Measurements from ENCODE around the gene GPRC5D.

GPRC5D gene

DNA sequence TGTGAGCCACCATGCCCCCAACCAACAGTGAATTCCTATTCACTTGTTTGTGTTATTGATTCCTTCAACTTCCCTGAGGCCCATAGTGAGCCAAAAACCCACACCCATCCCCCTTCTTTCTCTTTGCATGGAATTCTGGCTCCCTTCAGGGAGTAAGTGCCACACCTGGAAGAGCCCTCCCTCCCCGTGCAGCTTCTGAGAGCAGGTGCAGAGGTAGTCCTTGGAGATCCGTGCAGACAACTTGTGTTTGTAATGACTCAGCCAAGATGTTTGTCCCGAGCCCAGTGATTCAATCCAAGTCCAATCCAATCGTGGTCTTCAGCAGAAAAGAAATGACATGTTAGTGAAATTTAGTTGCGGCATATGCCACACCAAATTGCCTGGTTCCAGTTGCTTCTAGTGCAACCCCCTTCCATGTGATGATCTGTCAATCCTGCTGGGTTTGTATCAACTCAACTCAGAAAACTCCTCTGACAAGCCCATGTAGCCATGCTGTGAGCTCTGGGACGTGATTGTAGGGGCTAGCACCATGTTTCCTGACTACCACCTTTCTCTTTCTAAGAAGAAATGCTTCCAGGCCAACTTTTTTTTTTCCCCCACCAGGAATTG, 33.1 kb downstream of the GPRC5D start:
- TF ChIP-seq, protein P1, sequence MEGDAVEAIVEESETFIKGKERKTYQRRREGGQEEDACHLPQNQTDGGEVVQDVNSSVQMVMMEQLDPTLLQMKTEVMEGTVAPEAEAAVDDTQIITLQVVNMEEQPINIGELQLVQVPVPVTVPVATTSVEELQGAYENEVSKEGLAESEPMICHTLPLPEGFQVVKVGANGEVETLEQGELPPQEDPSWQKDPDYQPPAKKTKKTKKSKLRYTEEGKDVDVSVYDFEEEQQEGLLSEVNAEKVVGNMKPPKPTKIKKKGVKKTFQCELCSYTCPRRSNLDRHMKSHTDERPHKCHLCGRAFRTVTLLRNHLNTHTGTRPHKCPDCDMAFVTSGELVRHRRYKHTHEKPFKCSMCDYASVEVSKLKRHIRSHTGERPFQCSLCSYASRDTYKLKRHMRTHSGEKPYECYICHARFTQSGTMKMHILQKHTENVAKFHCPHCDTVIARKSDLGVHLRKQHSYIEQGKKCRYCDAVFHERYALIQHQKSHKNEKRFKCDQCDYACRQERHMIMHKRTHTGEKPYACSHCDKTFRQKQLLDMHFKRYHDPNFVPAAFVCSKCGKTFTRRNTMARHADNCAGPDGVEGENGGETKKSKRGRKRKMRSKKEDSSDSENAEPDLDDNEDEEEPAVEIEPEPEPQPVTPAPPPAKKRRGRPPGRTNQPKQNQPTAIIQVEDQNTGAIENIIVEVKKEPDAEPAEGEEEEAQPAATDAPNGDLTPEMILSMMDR (IDR thresholded peaks at IDR 0.05) = no peak
- TF ChIP-seq ZFX (IDR thresholded peaks at IDR 0.05; ENCODE audit: borderline replicate concordance) = no peak
- H3K27ac ChIP-seq = no peak overlapping the region

DNA sequence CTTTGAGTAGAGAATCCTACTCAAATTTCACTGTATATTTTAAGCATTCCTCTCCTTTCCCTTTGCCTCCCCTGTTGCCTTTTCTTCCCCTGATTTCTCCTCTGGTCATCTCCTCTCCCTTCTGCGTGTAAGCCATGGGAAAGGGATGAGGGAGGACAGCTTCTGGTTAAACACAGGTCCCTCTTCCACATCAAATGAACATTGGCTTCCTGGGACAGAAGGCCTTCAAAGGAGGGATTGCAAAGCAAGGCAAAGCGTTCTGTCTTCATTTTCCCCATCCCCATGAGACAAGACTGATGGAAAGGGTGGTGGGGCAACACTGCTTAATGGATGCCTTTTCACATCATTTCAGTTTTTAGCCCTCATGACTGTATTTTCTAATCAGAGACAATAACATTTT, 34.5 kb downstream of the GPRC5D start:
- H3K27ac ChIP-seq = no peak overlapping the region
- TF ChIP-seq, protein P1 (IDR thresholded peaks at IDR 0.05) = no peak
- TF ChIP-seq ZFX (IDR thresholded peaks at IDR 0.05; ENCODE audit: borderline replicate concordance) = no peak

DNA sequence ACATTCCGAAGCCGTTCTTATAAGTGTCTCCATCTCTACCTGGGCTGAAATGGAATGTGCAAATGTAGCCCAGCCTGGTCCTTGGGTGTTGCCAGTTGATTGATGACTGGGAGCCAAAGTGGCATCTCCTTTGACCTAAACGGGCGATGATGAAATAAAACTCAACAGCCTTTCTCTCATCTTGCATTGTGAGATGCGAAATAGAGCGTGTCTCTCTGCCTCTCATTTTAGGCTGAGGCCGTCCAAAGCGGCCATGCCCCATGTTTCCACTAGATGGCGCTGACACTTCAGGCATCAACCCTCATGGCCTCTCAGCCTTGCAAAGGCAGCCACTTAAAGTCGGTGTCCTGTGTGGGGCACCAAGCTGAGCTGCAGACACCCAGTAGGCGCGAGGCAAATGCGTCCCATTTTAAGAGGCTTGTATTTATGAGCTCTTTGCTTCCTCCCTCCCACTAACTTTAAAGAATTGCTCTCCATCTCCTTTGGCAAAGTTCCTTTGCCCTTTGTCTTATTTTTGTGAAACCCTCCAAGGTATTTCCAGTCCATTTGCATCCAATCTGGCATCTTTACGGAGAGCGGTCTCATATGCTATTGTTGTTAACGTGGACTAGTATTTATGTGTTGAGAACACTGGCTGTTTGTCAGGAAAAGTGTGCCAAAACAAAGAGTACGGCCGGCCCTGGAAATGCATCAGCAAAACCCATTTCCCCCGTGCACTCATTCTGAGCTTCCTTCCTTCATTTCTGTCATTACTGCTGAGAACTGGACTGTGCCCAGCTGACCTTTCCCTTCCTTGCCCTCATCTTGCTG, 35.6 kb downstream of the GPRC5D start:
- no peak overlapping the region for H3K27ac ChIP-seq
- TF ChIP-seq, protein P1 (IDR thresholded peaks at IDR 0.05) = peak; percentile 99
- no peak for TF ChIP-seq ZFX (IDR thresholded peaks at IDR 0.05; ENCODE audit: borderline replicate concordance)

DNA sequence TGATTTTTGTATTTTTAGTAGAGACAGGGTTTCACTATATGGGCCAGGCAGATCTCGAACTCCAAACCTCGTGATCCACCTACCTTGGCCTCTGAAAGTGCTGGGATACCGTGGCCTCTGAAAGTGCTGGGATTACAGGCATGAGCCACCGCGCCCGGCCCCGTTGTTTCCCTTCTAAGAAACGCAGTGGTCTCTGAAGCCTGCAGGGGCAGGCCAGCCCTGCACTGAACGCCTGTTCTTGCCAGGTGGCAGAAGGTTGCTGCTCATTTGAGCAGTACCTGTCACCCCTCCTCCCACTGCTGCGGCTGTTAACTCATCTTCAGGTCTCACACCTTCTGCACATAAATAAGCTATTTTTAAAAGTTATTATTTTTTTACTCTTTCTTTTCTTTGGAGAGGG, 36.3 kb downstream of the GPRC5D start:
- TF ChIP-seq, protein P1 (IDR thresholded peaks at IDR 0.05) = no peak
- no peak for TF ChIP-seq ZFX (IDR thresholded peaks at IDR 0.05; ENCODE audit: borderline replicate concordance)
- no peak overlapping the region for H3K27ac ChIP-seq

DNA sequence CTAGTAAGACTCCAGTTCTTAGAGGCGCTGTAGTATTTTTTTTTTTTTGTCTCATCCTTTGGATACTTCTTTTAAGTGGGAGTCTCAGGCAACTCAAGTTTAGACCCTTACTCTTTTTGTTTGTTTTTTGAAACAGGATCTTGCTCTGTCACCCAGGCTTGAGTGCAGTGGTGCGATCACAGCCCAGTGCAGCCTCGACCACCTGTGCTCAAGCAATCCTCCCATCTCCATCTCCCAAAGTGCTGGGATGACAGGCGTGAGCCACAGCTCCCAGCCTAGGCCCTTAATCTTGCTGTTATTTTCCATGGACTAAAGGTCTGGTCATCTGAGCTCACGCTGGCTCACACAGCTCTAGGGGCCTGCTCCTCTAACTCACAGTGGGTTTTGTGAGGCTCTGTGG, 39.3 kb downstream of the GPRC5D start:
- TF ChIP-seq, protein P1 (IDR thresholded peaks at IDR 0.05) = no peak
- no peak for TF ChIP-seq ZFX (IDR thresholded peaks at IDR 0.05; ENCODE audit: borderline replicate concordance)
- H3K27ac ChIP-seq = no peak overlapping the region

DNA sequence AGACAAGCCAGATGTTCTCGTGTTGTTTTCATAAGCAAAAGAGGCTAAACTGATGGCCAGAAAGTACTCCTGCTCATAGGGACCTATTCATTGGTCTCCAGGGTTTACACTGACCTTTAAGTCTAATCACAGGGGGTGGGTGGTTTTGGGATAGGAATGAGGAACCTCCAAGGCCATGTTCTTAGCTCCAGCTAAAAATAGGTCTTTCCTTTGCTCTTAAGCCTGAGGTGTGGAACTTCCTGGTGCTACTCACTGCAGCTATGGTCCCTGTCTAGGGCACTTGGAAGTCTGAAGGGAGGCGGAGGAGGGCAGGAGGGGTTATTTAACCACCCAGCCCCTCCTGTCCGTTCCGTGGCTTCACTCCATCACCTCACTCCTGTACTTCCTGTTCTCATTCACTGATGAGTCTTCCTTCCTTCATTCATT, 42.0 kb downstream of the GPRC5D start:
- H3K27ac ChIP-seq = no peak overlapping the region
- TF ChIP-seq ZFX (IDR thresholded peaks at IDR 0.05; ENCODE audit: borderline replicate concordance) = no peak
- TF ChIP-seq, protein P1 (IDR thresholded peaks at IDR 0.05) = no peak
